ENCODE results near the gene HIPK1.
"Not testable (repeated sequence)": the region's sequence is repeated elsewhere in the genome, so short reads cannot be mapped to it uniquely, and the experiment has no call there.

Gene HIPK1

DNA sequence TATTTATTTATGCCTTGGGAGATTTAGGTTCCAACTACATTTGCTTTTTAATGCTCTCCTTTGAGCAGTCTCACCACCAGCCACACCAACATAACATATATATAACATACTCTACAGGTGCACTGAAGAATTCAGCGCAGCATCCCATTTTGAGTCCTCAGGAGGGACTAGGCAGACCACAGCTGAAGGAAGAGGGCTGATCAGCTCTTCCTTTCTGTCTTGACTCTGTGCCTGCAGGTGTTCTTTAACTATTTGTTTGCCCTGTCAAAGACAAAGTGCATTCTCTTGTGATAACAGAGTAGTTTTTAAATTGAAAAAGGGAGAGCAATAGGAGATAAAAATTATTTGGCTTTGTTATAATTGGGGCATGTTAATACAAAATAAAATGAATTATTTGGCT lies 17.0 kb downstream of the HIPK1 start:
- no peak for DNase-seq

- DNase-seq, result no peak
Observed at GRCh38 chr1:113946678-113947387, 17.7 kb downstream of the HIPK1 start.

DNA sequence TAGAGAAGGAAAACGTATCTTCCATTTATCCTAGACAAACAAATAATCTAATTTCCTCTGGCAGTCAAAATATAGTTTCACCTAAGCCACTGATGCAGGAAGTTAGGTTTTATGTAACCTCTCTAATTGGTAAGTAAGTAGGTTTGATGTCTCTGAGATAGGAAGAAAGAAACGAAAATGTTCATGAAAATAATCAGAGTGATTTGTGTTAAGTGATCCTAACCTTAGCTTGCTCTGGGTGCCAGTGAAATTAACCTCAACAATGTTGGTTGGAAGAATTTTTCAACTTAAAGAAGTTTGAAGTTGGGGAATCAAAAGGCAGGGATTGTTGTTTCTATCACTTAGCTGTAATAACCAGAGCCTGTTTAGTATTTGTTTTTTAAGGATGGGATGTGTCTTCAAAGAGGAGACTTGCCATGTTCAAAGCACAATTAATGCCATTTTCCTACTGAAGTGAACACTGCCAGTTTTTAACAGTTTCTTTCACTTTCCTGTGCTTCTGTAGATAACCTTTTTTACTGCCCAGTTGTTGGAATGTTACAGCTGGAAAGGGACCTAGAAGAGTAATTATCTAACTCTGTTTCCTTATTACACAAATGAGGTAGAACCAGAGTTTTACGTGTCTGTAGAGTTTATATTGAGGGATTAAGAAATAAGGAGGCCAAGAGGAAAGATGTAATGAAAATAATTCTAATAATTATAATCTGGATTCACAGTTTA lies 18.4 kb downstream of the HIPK1 start:
- no peak for DNase-seq

DNA sequence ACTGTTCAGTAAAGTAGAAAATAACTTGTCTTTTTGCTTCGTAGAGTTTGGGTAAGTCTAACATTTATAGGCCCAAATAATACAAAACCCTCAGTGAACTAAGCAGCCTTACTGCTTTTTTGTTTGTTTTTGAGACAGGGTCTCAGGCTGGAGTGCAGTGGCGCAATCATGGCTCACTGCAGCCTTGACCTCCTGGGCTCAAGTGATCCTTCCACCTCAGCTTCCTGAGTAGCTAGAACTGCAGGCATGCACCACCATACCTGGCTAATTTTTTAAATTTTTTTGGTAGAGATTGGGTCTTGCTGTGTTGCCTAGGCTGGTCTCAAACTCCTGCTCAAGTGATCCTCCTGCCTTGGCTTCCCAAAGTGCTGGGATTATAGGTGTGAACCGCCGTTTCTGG lies 19.0 kb downstream of the HIPK1 start:
- not testable (repeated sequence) for DNase-seq

DNA sequence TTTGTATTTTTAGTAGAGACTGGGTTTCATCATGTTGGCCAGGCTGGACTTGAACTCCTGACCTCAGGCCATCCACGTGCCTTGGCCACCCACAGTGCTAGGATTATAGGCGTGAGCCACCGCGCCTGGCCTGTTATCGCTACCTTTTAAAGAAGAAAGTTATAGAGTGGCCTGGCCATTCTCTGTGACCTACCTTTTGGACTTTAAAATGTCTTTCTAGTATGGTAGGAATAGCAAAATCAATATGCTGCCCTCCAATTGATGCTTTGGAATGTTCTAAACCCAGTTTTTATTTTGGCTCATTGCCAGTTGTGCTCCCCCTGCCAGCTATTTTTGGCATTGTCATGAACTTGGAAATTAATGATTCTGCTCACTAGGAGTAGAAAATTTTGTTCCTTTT lies 19.9 kb downstream of the HIPK1 start:
- DNase-seq, result no peak

DNA sequence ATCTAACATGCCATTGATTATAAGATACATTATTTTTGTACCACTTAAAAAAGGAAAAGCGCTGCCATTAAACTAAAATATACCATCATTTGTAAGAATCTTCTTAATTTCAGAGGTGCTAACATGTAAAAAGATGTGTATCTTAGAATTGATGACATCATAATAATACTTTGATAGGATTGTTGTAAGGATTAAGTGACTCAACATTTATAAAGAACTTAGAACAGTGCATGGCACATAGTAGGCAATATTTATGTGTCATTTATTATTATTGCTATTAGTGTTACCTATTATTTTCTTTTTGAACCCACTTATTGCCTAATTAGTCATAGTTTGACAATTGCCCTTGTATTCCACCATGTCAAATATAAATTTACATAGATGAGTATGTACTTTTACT lies 21.8 kb downstream of the HIPK1 start:
- DNase-seq, result no peak

DNA sequence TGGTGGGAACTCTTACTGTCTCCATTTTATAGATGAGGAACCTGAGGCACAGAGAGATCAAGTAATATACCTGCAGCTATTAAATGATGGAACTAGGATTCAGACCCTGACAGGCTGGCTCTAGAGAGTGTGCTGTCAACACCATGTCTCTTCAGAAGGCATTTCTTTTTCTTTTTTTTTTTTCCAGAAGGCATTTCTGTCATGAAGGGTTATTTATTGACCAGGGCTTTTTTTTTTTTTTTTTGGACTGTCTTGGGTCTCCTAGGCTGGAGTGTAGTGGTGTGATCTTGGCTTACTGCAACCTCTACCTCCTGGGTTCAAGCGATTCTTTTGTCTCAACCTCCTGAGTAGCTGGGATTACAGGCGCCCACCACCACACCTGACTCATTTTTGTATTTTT lies 22.6 kb downstream of the HIPK1 start:
- DNase-seq, result no peak

DNA sequence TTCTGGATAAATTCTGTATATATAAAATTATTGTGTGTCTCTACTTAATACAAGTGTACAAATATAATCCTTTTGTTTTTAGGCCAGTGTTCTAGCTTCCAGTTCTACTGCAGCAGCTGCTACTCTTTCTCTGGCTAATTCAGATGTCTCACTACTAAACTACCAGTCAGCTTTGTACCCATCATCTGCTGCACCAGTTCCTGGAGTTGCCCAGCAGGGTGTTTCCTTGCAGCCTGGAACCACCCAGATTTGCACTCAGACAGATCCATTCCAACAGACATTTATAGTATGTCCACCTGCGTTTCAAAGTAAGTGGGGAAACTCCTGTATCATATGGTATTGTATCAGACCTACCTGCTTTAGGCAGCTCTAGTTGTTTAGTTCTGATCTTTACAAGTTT lies 28.9 kb downstream of the HIPK1 start:
- DNase-seq, result no peak

DNA sequence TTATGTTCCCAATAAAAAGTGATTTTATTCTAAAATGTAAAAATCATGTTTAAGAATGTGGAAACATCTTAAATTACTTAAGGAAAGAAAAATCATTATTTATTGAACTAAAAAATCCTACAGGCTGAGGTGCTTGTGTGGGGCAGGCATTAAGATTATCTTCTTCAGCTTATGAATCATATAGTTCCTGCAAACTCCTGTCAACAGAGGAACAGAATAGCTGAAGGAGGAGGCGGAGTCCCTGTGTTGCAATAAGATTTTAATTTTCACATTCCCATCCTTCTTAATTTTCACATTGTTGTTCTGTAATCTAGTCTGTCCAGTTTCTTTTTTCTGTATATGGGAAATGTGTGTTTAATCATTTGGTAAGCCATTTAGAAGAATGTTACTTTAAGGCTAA lies 29.6 kb downstream of the HIPK1 start:
- DNase-seq, result no peak

GRCh38 chr1:113963281-113963906 lies 34.3 kb downstream of the HIPK1 start:
- DNase-seq, result no peak

GRCh38 chr1:113965703-113966412 lies 36.7 kb downstream of the HIPK1 start:
- no peak for DNase-seq

DNA sequence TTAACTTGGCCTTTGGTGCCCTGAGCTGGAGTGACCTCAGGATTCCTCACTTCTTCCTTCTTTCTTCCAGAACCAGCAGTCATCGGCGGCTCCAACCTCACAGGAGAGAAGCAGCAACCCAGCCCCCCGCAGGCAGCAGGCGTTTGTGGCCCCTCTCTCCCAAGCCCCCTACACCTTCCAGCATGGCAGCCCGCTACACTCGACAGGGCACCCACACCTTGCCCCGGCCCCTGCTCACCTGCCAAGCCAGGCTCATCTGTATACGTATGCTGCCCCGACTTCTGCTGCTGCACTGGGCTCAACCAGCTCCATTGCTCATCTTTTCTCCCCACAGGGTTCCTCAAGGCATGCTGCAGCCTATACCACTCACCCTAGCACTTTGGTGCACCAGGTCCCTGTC lies 43.8 kb downstream of the HIPK1 start:
- no peak for DNase-seq

DNA sequence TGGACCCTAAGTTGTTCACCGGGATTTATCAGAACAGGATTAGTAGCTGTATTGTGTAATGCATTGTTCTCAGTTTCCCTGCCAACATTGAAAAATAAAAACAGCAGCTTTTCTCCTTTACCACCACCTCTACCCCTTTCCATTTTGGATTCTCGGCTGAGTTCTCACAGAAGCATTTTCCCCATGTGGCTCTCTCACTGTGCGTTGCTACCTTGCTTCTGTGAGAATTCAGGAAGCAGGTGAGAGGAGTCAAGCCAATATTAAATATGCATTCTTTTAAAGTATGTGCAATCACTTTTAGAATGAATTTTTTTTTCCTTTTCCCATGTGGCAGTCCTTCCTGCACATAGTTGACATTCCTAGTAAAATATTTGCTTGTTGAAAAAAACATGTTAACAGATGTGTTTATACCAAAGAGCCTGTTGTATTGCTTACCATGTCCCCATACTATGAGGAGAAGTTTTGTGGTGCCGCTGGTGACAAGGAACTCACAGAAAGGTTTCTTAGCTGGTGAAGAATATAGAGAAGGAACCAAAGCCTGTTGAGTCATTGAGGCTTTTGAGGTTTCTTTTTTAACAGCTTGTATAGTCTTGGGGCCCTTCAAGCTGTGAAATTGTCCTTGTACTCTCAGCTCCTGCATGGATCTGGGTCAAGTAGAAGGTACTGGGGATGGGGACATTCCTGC lies 46.2 kb downstream of the HIPK1 start:
- DNase-seq, result no peak

- DNase-seq, result no peak
Observed at GRCh38 chr1:113976609-113977278, 47.6 kb downstream of the HIPK1 start.

- DNase-seq, result no peak
Observed at GRCh38 chr1:113977906-113978305, 48.8 kb downstream of the HIPK1 start.

DNA sequence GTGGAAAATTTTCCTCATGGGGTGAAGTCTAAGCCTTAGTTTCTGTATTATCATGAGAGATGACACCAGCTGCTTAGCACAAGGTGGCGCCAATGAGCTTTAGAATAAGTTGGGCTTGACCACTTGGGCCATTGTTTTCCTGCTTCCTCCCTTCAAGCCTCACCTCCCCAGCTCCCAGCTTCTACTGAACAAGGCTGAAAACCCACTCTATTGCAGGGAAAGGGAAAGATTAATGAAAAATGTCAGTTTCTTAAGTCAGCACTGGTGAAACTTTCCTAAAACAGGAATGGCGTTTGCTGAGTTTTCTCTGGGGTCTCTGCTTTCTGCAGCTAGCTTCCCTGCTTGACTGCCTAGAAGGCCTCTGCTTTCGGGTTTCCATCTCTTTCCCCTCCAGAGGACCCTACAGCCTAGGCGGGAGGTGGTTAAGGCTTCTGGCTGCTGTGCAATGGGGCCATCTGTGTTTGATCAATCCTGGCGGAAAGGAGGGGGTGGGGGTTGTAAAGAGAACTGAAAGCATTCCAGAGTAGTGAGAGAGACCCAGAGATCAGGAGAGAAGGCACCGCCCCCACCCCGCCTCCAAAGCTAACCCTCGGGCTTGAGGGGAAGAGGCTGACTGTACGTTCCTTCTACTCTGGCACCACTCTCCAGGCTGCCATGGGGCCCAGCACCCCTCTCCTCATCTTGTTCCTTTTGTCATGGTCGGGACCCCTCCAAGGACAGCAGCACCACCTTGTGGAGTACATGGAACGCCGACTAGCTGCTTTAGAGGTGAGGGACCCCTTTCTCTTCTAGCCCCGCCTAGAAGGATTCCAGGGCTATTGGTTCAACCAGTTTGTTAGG lies 50.0 kb downstream of the HIPK1 start, which contains the start of gene OLFML3:
TSS of gene OLFML3 (plus strand) at position 612 of the 840 bp plus-strand sequence. CDS start at position 655, 43 bp downstream.
- peak; percentile 51 for DNase-seq

GRCh38 chr1:113980110-113980509 lies 51.0 kb downstream of the HIPK1 start:
- no peak for DNase-seq

DNA sequence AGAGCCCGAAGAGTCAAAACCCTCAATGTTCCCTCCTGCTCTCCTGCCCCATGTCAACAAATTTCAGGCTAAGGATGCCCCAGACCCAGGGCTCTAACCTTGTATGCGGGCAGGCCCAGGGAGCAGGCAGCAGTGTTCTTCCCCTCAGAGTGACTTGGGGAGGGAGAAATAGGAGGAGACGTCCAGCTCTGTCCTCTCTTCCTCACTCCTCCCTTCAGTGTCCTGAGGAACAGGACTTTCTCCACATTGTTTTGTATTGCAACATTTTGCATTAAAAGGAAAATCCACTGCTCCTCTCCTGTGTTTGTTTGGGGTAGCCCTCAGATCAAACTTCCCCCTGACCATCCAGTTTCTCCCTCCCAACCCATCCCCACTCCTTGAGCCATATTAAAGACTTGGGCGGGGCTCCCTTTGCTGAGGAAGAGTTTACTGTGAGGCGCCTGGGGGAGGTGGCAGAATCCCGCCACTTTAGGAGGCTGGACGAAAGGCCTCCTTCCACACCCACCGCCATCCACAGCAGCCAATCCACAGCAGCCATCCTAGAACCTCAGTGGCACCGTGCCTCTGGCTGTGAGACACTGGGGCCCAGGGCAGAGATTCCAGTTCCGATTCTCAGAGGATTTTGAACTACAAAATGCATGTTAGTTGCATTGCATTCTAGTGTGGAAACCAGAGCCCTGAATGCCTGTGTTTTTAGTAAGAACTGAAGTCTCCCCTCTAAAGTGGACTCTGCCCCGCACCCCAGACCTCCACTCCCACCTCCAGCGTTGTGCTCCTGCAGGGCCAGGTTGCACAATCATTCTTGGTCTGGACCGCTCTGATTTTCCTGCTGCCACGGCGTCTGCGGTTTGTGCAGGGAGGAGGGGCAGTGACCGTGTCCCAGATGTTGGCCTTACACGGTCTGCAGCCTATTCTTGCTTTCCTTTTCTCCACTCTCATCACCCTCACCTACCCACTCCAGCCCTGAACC lies 53.1 kb downstream of the HIPK1 start:
- no peak for DNase-seq

DNA sequence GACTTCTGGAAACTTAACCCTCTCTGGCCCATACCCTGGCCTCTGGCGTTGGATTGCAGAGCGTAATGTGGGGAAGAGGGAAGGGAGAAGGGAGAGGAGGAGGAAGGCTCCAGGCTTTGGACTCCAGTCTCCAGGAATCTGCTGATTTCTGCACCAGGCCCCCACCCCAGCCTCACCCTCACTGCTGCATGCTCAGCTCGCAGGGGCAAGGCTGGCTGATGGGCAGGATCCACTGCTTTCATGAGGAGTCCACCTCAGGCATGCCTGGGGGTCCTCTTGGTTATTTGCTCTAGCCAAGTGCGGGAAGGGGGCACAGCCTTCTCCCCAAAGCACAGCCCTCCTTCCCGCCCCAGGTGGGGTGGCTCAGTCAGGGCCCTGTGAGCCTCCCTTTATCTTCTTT lies 53.8 kb downstream of the HIPK1 start:
- DNase-seq, result no peak

- no peak for DNase-seq
Observed at GRCh38 chr1:113983391-113983790, 54.3 kb downstream of the HIPK1 start.

Data from NCI-H1436 (cell line).